ENCODE measurements around the gene HAUS6.
A peak's percentile ranks its signal among the peaks of the same experiment; 100 is the strongest.

HAUS6 gene

DNA sequence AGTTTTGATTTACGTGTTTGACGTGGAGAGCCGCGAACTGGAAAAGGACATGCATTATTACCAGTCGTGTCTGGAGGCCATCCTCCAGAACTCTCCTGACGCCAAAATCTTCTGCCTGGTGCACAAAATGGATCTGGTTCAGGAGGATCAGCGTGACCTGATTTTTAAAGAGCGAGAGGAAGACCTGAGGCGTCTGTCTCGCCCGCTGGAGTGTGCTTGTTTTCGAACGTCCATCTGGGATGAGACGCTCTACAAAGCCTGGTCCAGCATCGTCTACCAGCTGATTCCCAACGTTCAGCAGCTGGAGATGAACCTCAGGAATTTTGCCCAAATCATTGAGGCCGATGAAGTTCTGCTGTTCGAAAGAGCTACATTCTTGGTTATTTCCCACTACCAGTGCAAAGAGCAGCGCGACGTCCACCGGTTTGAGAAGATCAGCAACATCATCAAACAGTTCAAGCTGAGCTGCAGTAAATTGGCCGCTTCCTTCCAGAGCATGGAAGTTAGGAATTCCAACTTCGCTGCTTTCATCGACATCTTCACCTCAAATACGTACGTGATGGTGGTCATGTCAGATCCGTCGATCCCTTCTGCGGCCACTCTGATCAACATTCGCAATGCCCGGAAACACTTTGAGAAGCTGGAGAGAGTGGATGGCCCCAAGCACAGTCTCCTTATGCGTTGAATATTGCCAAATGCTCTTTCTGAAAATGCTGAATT, 52.6 kb downstream of the HAUS6 start:
- peak overlapping the region; percentile 89 for H3K27ac ChIP-seq
- no peak for TF ChIP-seq ZFX (IDR thresholded peaks at IDR 0.05)
- TF ChIP-seq, protein P1, sequence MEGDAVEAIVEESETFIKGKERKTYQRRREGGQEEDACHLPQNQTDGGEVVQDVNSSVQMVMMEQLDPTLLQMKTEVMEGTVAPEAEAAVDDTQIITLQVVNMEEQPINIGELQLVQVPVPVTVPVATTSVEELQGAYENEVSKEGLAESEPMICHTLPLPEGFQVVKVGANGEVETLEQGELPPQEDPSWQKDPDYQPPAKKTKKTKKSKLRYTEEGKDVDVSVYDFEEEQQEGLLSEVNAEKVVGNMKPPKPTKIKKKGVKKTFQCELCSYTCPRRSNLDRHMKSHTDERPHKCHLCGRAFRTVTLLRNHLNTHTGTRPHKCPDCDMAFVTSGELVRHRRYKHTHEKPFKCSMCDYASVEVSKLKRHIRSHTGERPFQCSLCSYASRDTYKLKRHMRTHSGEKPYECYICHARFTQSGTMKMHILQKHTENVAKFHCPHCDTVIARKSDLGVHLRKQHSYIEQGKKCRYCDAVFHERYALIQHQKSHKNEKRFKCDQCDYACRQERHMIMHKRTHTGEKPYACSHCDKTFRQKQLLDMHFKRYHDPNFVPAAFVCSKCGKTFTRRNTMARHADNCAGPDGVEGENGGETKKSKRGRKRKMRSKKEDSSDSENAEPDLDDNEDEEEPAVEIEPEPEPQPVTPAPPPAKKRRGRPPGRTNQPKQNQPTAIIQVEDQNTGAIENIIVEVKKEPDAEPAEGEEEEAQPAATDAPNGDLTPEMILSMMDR (conservative IDR thresholded peaks at IDR 0.05), result no peak

DNA sequence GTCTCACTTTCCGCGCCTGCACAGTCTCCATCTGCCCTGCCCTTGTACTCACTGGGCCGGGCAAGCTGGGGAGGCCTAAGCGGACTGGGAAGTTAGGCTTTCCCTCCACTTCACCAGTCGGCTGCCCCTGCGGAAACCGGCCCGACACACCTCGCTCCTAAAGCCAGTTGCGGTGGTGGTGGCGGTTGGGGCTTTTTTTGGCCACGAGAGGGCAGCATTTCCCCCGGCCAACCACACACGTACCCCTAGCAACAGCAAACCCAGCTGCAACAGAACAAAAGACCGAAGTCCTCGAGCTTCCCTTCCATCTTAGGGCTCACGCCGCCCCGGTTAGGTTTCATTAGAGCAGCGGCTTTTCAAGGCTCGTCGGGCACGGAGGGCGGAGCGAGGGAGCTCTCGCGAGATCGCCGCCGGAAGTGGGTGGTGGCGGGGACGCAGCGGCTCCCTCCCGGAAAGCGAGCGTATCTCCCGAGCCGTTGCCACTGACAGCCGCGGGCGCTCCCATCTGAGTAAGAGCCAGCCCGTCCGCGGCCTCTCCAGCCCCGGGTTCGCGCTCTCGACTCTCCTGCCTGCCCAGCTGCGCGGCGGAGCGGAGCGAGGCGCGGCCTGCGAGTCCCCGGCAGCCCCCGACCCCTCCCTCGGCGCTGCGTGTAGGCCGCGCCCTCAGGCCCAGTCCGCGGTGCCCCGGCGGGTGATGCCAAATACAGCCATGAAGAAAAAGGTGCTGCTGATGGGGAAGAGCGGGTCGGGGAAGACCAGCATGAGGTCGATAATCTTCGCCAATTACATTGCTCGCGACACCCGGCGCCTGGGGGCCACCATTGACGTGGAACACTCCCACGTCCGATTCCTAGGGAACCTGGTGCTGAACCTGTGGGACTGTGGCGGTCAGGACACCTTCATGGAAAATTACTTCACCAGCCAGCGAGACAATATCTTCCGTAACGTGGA, 53.5 kb downstream of the HAUS6 start, which contains the start of gene RRAGA:
TSS of gene RRAGA (plus strand) at position 462 of the 951 bp plus-strand sequence. CDS start at position 695, 233 bp downstream.
- peak within 1 kb of the TSS; percentile 89 for H3K27ac ChIP-seq
- TF ChIP-seq, protein P1 (conservative IDR thresholded peaks at IDR 0.05), result peak; percentile 90
- peak; percentile 99 for TF ChIP-seq ZFX (IDR thresholded peaks at IDR 0.05)

DNA sequence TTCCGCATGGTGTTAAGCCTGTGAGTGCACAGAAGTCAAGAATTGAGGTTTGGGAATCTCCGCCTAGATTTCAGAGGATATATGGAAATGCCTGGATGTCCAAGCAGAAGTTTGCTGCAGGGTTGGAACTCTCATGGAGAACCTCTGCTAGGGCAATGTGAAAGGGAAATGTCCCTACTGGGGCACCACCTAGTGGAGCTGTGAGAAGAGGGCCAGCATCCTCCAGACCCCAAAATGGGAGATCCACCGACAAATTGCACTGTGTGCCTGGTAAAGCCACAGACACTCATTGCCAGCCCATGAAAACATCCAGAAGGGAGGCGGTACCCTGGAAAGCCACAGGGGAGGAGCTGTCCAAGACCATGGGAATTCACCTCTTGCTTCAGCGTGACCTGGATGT, 66.1 kb downstream of the HAUS6 start:
- H3K27ac ChIP-seq, result no peak overlapping the region
- TF ChIP-seq, protein P1 (conservative IDR thresholded peaks at IDR 0.05), result peak; percentile 20; the same call in 1 of the 2 replicates
- TF ChIP-seq ZFX (IDR thresholded peaks at IDR 0.05), result no peak

DNA sequence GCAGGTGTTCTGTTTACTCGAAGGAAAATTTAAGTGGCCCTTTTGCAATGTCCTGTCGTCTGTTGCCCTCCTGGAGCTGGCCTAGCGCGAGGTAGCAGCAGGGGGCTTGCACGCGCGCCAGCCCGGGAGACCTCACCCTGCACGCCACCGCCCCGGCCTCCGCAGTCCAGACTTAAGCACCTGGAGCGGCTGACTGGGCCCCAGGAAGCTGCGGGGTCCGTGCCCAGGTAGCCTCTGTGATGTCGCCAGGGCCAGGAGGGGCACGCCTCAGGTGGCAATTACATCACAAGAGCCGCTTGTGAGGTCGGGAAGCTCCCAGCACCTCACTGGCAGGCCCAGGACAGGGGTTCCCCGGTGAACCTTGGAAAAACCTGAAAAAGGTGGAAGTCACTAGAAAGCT, 69.7 kb downstream of the HAUS6 start, which contains the start of gene SAXO1:
TSS of gene SAXO1 (minus strand) at position 195 of the 400 bp plus-strand sequence. CDS start 301 bp downstream, outside the sequence.
- no peak within 1 kb of the TSS for H3K27ac ChIP-seq
- TF ChIP-seq, protein P1 (conservative IDR thresholded peaks at IDR 0.05), result no peak
- no peak for TF ChIP-seq ZFX (IDR thresholded peaks at IDR 0.05)

DNA sequence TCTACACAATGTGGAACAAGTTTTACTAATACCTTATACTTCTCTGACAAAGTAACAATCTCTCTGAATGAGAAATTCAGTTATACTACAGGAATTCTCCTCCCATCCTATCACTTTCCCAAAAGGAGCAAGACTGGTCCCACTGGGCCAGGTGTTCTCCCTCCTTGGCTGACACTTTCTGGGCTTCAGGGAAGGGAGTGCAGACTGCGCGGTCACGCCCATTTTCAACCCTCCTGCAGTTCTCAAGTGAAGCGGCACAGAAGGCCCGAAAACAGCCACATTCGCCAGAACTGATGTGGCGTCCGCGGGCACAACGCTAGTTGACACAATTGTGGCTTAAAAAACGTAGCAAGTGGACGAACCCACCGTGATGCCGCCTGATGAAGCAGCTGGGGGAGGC, 70.3 kb downstream of the HAUS6 start:
- no peak for TF ChIP-seq ZFX (IDR thresholded peaks at IDR 0.05)
- TF ChIP-seq, protein P1 (conservative IDR thresholded peaks at IDR 0.05), result no peak
- H3K27ac ChIP-seq, result no peak overlapping the region

DNA sequence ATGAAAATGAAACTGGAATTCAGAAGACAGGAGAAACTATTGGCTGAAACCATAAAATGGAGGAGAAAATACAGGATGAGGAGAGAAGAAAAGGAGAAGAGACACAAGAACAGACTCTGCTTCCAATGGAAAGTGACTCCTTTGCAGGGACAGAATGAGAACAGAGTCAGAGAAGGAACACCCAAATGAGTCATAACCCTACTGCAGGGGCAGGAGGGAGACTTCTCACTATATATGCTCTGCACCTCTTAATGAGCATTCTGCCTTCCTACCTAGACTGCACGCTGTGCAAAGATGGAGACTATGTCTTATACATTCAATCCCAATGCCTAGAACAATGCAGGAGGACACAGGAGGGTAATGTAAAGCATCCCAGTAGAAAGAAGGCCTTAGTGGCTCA, 71.8 kb downstream of the HAUS6 start:
- H3K27ac ChIP-seq, result no peak overlapping the region
- TF ChIP-seq ZFX (IDR thresholded peaks at IDR 0.05), result no peak
- TF ChIP-seq, protein P1 (conservative IDR thresholded peaks at IDR 0.05), result no peak
